ENCODE data around the gene PXDN.

DNA sequence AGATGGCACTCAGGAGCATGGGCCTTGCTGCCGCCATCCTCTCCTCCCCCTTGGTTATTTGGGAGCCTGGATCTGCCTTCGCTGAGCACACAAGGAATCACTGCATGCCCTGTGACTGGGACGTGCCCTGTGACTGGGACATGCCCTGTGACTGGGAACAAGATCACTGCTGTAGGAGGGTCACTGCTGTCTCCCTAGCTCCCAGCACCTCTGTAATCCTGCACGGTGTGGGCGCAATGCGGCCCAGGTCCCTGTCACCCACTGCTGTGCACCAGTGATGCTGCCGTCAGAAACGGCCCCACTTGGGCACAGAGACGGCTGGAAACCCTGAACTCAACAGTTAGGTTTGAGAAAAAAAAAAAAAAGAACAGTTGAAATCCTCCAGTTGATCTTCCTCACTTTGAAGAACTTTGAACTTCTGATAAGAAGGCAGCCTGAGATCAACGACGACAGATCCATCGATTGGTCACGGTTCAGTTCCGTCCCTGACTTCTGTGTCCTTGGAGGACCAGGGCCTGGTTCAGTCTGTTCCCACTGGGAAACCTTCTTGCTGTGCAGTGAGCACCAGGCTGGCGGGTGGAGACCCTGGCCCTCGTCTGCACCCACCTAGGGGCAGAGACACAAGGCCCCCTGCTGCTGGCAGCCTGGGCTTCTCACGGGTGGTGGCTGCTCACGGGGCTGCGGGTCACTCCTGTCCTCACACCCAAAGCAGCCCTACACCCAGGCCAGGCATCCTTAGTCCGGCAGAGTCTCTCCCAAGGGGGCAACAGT lies 125.9 kb downstream of the PXDN start:
- no peak for TF ChIP-seq CTCF (IDR thresholded peaks at IDR 0.05; ENCODE audit: low read depth, low read length, poor library complexity, severe bottlenecking)
- no peak for TF ChIP-seq EZH2phosphoT487 (IDR thresholded peaks at IDR 0.05; ENCODE audit: borderline replicate concordance, low read length)

All from DOHH2 (cell line).